Measurements from ENCODE around the gene TMCC1.

- TF ChIP-seq FOXA1 (IDR thresholded peaks at IDR 0.05) (no peak), SUZ12 (IDR thresholded peaks at IDR 0.05) (no peak), CTBP1 (IDR thresholded peaks at IDR 0.05; ENCODE audit: borderline replicate concordance) (no peak), SP1 (IDR thresholded peaks at IDR 0.05) (no peak), FOXK2 (IDR thresholded peaks at IDR 0.05) (no peak), FOXM1 (IDR thresholded peaks at IDR 0.05; ENCODE audit: borderline replicate concordance) (no peak), L3MBTL2 (conservative IDR thresholded peaks at IDR 0.05) (no peak), ARNT (IDR thresholded peaks at IDR 0.05) (no peak), ZNF384 (IDR thresholded peaks at IDR 0.05) (no peak), BHLHE40 (IDR thresholded peaks at IDR 0.05; ENCODE audit: borderline replicate concordance) (no peak), PKNOX1 (IDR thresholded peaks at IDR 0.05) (no peak), ELF4 (IDR thresholded peaks at IDR 0.05) (no peak), NFRKB (IDR thresholded peaks at IDR 0.05) (no peak), LEF1 (IDR thresholded peaks at IDR 0.05; ENCODE audit: borderline replicate concordance) (no peak)
Observed at GRCh38 chr3:129890125-129890524, 3.4 kb downstream of the TMCC1 start.
